HG03439 (cell line): ENCODE measurements around the gene CYB561D1.

Experiments used
- ATAC-seq: cut with Tn5 transposase; IDR thresholded peaks from one replicate; pipeline ENCODE4 v1.9.1; 2021; ENCODE audit warnings: mild to moderate bottlenecking, moderate library complexity; ENCODE audit not compliant: unreplicated experiment

The CYB561D1 gene

GRCh38 chr1:109499661-109500536 lies 6.0 kb downstream of the CYB561D1 start:
- no peak for ATAC-seq

- ATAC-seq: no peak
Observed at GRCh38 chr1:109500941-109501381, 7.1 kb downstream of the CYB561D1 start.

- ATAC-seq: no peak
Observed at GRCh38 chr1:109501644-109502363, 7.9 kb downstream of the CYB561D1 start.

GRCh38 chr1:109502364-109502851 lies 8.5 kb downstream of the CYB561D1 start:
- no peak for ATAC-seq

- ATAC-seq: no peak
Observed at GRCh38 chr1:109503935-109504334, 10.0 kb downstream of the CYB561D1 start.

- ATAC-seq: no peak
Observed at GRCh38 chr1:109504974-109505373, 11.1 kb downstream of the CYB561D1 start.

GRCh38 chr1:109508001-109508872 lies 14.3 kb downstream of the CYB561D1 start:
- no peak for ATAC-seq

GRCh38 chr1:109508873-109509175 lies 14.9 kb downstream of the CYB561D1 start:
- no peak for ATAC-seq

- ATAC-seq: peak; percentile 51
Observed at GRCh38 chr1:109509176-109510134, 15.6 kb downstream of the CYB561D1 start, which contains the start of gene AMIGO1. Gene AMIGO1, minus strand, starts transcription at chr1:109509727. Its CDS starts 815 bp downstream, at chr1:109508912.

GRCh38 chr1:109513110-109513710 lies 19.3 kb downstream of the CYB561D1 start:
- ATAC-seq: no peak

GRCh38 chr1:109514846-109515245 lies 21.0 kb downstream of the CYB561D1 start:
- no peak for ATAC-seq

GRCh38 chr1:109516872-109517271 lies 23.0 kb downstream of the CYB561D1 start:
- no peak for ATAC-seq

GRCh38 chr1:109517337-109517736 lies 23.4 kb downstream of the CYB561D1 start:
- no peak for ATAC-seq

GRCh38 chr1:109521002-109521951 lies 27.4 kb downstream of the CYB561D1 start:
- no peak for ATAC-seq

- no peak for ATAC-seq
Observed at GRCh38 chr1:109522026-109522425, 28.1 kb downstream of the CYB561D1 start.

- no peak for ATAC-seq
Observed at GRCh38 chr1:109523706-109524105, 29.8 kb downstream of the CYB561D1 start.

- peak; percentile 46 for ATAC-seq
Observed at GRCh38 chr1:109527098-109527811, 33.4 kb downstream of the CYB561D1 start.
